Stimulated activated CD8-positive, alpha-beta memory T cell treated with anti-CD3 and anti-CD28 coated beads, Interleukin-15, amount 100 ng/mL, for 4 hours (primary cell): Measurements from ENCODE around the gene CCDC34.

Experiments used
- DNase-seq, 2 donors: peaks; one replicate each; pipeline ENCODE4 v3.0.0-alpha.2; 2020; ENCODE audit warnings: low read depth in 2 of 2

CCDC34 gene

DNA sequence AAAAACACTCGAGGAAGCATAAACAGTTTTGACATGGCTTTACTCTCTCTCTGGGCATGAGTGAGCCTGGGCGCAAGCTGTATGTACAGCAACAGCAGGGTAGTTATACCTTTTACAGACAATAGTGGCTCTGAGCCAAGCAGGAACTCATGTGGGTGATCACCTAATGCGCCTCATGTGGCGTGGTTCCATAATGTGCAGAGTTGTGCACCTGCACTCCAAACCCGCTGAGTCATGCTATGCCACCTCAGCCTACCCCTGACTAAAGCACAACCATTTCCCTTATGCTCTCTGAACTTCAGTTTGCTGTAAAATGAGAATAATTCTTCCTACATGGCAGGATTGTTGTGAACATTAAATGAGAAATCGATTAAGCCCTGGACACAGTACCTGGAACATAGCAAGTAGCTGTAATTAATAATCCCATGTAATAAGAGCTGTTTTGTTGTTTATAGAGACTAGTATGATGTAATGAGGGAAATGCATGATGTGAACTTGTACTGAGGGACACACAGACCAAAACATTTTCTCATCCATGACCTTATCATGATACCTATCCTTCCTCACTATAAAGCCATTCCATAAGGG lies 71.6 kb downstream of the CCDC34 start:
- no peak for DNase-seq

DNA sequence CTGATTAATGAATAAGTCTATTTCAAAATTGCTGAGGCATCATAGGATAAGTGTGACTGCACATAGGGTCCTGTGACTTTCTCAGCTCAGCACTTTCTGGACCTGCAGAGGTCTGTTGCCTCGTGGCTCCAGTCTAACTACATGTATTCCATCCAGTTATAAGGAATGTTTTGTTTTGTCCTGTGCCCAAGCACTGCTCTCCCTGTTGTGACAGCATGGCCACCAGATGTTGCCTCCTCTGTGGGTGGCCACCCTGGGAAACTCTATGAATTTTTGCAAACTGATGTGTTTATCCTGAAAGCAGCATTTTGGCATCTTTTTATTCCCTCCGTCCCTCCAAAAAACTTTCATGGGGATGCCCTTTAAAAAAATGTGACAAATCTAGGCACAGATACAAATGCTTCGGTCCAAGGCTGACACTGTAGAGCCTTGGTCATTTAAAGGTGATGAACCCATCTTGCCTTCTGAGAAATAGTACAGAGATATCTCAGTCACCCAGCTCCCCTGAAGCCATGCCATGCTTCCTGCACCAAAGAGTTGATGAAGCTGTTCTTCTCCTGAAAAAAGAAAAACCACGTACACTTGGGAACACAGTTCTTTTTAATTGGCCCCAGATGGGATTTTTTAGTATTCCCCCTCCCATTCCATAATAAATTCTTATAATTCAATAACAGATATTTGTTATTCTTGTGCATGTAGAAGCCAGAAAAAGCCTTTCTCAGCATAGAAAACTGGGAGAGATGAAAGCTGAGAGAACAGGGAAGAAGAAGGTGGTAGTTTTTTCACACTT lies 72.6 kb downstream of the CCDC34 start:
- no peak for DNase-seq
